LHCN-M2 (cell line): Measurements from ENCODE around the gene TMSB10. TPM values are rescaled to one million over a fixed set of nuclear protein-coding genes. Genes with fewer than 3 reads are reported as not detected.
"Not testable (repeated sequence)": the region's sequence is repeated elsewhere in the genome, so short reads cannot be mapped to it uniquely, and the experiment has no call there.

Experiments used
- DNase-seq: peaks from one replicate; pipeline ENCODE4 v3.0.0-alpha.2; 2012; ENCODE audit warnings: low read depth
- total RNA-seq: library from RNA; depleted of rRNA; stranded (reverse); fragments of >200 nt; gene quantifications from 2 replicates; pipeline ENCODE4 v1.2.3, GENCODE V29; 2014; rRNA removed

The TMSB10 gene
- total RNA-seq, 1 experiment from 2014 or later, result 8,362 TPM

GRCh38 chr2:84938194-84938879 is 32.9 kb downstream of the TMSB10 start:
- peak; percentile 30 for DNase-seq

DNA sequence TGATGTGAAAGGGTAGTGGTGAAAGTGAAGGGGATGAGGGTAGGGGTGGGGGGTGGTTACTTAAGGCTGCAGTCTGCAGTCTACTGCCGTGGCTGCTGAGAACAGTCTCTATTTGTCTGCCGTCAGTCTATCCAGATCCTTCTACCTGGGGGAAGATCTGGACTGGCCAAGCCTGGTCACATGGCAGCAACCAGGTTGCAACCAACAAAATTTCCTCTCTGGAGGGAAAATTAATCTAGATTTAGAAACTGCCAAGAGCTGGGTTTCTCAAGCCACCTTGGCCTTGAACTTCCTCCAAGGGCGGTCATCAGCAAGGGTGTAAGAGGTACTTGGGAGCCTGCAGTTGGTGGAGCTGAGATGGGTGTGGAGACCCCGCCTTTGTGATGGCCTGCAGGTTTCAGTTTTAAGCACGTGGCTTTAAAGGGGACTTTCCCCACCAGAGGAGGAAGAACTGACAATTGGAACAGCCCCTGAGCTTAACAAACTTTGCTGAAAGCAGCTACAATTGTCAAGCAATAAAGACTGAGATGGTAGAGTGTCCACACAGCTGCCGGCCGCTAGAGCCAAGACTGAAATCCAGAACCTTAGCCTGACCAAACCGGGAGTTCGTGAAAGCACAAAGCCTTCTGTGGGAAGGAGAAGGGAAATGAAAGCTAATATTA is 34.1 kb downstream of the TMSB10 start:
- DNase-seq, result no peak

DNA sequence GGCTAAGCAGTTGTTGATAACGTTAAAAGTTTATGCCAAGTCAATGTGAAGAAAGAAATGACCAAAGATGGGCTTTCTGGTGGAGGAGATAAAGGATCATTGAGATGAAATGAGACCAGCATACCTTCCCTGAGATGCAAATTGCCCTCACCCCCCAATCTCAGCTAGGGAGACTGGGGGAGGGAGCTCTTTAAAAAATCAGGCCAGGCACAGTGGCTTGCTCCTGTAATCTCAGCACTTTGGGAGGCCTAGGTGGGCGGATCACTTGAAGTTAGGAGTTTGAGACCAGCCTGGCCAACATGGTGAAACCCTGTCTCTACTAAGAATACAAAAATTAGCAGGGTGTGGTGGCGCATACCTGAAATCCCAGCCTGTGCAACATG is 34.6 kb downstream of the TMSB10 start:
- DNase-seq, result no peak

- DNase-seq, result no peak
Measured at GRCh38 chr2:84940831-84941412, 35.5 kb downstream of the TMSB10 start.

DNA sequence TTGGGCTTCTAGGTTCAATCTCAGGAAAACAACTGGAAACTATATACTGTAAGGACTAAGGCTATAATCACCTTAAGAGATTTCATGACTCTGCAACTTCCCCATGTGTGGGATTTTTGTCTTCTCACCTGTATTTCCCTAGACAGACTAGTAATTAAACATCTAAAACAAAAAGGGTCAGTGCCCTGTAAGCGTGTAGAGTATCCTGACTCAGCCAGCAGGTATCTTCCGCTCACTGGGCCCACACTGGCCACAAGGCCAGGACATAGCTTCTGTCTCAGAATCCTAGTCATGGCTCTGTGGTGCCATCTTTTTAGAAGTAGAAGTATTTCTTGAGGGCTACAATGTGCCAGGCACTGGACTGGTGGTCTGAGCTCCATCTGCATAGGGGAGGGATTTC is 36.7 kb downstream of the TMSB10 start:
- DNase-seq, result no peak

- DNase-seq, result no peak
Measured at GRCh38 chr2:84942964-84943421, 37.5 kb downstream of the TMSB10 start.

DNA sequence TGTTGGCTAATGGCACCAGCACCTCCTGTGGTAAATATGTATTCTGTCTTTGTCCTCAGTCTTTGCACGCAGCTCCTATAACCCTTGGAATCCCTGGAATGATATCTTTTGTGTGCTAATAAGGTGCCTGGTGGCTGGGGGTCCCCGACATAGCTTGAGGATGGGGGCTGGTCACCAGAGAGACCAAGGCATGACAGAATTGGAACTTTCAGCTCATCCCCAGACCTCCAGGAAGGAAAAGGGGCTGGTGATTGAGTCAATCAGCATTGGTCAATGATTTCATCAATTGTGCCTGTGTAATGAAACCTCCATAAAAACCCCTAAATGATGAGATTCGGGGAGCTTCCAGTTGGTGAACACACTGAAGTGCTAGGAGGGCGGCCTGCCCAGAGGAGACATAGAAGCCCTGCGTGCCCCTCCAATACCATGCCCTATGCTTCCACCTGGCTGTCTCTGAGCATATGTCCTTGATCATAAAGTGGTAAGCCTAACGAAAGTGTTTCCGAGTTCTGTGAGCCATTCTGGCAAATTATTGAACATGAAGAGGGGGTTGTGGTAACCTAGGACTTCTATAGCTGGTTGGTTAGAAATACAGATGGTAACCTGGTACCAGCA is 38.9 kb downstream of the TMSB10 start:
- no peak for DNase-seq

DNA sequence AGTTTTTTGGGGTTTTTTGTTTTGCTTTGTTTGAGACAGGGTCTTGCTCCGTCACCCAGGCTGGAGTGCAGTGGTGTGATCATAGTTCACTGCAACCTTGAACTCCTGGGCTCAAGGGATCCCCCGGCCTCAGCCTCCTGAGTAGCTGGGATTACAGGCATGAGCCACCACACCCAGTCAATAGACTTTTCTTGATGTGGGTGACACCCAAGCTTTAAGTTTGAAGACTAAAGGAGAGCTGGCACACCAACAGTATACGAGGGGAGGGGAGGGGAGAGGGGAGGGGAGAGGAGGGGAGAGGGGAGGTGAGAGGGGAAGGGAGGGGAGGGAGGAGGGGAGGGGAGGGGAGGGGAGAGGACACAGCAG is 40.4 kb downstream of the TMSB10 start:
- DNase-seq, result not testable (repeated sequence)

DNA sequence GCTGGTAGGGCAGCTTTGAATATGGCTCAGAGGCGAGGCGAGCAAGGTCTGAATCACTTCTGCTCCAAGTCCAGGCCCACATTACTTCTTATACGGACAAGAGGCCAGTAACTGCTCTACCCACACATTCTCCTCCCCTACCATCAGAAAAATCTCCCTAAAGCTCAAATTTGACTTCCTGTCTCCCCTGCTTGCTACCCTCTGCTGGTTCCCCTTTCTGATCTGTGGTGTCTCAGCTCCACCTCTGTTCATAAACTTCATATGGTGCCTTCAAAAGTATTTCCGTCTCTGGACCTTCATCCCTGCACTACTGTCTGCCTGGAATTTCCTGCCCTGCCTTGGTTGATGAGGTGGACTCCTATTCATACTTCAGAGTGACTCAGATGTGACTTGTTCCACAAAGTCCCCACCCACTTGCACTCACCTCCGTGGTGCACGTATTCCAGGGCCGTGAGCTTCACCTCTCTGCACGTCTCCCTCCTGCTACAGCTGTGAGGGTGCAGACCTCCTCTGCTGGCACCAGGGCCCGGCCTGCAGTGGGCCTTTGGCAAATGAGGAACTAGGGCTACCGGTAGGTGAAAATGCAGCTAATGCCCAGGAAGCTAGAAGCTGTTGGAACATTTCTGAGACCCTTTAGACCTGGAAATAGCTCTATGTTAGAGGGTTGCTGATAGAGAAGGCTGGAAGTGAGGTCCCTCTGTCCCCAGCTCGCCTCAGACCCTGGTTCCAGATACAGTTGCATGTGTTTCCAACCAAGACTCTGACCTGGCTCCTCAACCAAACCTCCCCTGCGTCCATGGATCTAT is 41.0 kb downstream of the TMSB10 start:
- DNase-seq, result peak; percentile 64

DNA sequence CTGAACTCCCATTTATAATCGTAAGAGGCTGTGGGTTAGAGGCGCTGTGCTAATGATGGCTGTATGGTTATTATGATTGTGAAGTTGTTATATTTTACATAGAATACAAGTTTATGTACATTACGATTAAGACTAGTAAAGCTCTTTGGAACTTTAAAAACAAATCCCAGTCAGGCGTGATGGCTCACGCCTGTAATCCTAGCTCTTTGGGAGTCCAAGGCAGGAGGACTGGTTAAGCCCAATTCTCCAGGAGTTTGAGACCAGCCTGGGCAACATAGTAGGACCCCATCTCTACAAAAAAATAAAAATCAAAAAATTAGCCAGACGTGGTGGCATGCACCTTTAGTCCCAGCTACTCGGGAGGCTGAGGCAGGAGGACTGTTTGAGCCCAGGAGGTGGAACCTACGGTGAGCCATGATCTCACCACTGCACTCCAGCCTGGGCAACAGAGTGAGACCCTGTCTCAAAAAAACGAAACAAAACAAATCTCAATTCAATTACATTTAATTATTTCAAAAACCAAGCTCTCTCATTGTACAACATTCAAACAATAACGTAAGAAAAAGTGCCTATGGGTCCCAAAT is 41.6 kb downstream of the TMSB10 start:
- DNase-seq, result no peak

- no peak for DNase-seq
Measured at GRCh38 chr2:84953535-84953934, 48.1 kb downstream of the TMSB10 start.

DNA sequence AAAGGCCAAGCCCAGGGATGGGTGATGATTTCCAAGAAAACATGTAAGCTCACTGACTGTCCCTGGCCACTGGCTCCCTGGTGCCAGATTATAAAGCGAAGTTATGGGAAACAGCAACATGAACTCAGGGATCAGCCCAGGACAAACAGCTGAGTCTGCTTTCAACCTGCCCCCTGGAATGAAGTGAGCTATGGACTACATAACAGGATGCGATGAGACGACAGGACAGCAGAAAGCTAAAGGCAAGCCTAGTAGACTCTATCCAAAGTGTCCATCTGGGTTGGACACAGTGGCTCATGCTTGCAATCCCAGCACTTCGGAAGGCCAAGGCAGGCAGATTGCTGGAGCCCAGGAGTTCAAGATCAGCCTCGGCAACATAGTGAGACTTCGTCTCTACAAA is 48.9 kb downstream of the TMSB10 start:
- no peak for DNase-seq

Other genes with a start within 250 kb of the TMSB10 start
- gene TRABD2A, start 24.6 kb upstream of the TMSB10 start, total RNA-seq, result 9.7 and 14.8 TPM in 2 replicates
- 55.2 and 62.2 TPM in 2 replicates for gene KCMF1, start 65.5 kb downstream of the TMSB10 start, total RNA-seq
- 0.46 and 1.1 TPM in 2 replicates for gene TCF7L1, start 227.7 kb downstream of the TMSB10 start, total RNA-seq